HFF-Myc (cell line): ENCODE measurements around the gene CDKN2B.

Source experiments
- DNase-seq: peaks from one replicate; pipeline ENCODE4 v3.0.0-alpha.2; 2011; ENCODE audit warnings: low read depth; ENCODE audit errors: extremely low read depth
- H3K4me3 ChIP-seq: replicated peaks from 2 replicates; pipeline ENCODE4 v1.5.1; 2011; ENCODE audit warnings: low read depth, mild to moderate bottlenecking, control low read depth, low read length
- CTCF ChIP-seq: IDR thresholded peaks from 2 replicates; pipeline ENCODE4 v1.5.1; 2012; ENCODE audit warnings: mild to moderate bottlenecking, low read depth, low read length, control low read depth; ENCODE audit errors: missing control alignments

CDKN2B gene

GRCh38 chr9:21970800-21971640, 38.1 kb downstream of the CDKN2B start:
- no peak for TF ChIP-seq CTCF
- H3K4me3 ChIP-seq, result no peak overlapping the region

DNA sequence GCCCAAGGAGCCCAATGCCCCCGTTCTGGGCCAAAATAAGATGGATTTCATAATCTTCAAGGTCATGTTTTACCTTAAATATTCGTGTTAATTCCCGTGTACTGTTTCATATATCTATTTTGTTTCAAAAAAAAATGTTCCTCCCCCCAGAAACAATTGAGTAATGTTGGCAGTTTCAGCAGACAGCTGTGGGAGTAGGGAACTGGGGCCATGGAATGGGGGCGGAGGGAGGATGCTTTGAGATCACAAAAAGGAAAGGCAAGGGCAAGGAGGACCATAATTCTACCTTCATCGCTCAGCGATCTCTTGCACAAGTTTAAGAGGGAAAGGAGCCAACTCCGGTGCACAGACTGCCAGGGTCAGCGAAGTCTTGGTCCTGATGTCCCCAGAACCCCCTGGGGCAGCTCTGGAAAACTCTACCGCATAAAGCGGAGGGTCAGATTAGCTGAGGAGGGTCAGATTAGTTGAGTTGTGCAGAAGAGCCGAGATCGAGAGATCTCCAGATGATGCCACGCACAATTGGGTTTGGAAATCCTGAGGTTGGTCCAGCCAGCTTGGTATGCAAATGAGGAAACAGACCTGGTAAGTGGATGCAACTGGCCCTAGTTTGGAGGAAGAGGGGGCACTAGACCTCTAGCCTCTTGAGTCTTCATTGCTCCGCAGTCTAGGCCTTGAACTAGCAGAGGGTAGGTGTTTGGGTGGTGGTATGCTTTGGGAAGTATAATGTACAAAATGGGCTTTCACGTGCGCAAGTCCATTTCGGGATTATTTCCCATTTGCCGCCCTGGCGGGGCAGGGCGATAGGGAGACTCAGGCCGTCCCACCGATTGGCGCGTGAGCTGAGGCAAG, 38.9 kb downstream of the CDKN2B start:
- TF ChIP-seq CTCF, result no peak
- DNase-seq, result no peak
- H3K4me3 ChIP-seq, result no peak overlapping the region

More at GRCh38 chr9:21970800-21971640, 38.1 kb downstream of the CDKN2B start:
- no peak for DNase-seq

DNA sequence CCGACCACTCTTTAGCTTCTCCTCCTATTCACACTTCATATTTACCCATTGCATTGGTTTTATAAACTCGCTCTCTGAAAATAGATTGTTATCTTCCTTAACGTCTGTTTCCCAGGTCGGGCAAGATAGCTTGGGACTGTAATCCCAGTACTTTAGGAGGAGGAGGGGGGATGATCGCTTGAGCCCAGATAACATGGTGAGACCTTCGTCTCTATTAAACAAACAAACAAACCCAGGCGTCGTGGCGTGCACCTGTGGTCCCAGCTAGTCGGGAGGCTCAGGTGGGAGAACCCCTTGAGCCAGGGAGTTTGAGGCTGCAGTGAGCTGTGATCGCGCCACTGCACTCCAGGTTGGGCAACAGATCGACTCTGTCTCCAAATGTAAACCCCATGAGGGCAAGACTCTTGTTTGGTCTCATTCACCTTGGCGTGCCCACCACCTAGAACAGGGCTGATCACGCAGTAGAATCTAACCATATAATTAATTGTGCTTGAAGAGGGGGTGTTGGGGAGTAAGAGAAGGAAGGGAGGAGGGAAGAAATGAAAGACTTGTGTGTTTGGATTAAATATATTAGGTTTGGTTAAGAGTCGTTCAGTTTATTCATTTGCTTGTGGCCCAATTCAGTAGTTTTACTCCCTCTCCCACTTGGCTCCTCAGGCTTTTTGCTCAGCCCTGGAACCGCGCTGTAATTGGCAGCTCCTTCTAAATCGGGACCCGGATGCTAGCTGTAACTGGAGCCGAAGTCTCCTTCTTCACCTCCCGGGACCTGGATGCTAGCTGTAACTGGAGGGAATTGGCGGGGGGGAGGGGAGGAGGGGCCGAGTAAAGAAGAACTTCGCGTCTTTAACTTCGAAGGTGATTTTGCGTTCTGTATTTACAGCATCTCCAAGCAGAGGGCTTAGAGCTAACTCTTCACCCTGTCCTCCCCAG, 39.8 kb downstream of the CDKN2B start:
- no peak for TF ChIP-seq CTCF
- DNase-seq, result no peak
- no peak overlapping the region for H3K4me3 ChIP-seq

DNA sequence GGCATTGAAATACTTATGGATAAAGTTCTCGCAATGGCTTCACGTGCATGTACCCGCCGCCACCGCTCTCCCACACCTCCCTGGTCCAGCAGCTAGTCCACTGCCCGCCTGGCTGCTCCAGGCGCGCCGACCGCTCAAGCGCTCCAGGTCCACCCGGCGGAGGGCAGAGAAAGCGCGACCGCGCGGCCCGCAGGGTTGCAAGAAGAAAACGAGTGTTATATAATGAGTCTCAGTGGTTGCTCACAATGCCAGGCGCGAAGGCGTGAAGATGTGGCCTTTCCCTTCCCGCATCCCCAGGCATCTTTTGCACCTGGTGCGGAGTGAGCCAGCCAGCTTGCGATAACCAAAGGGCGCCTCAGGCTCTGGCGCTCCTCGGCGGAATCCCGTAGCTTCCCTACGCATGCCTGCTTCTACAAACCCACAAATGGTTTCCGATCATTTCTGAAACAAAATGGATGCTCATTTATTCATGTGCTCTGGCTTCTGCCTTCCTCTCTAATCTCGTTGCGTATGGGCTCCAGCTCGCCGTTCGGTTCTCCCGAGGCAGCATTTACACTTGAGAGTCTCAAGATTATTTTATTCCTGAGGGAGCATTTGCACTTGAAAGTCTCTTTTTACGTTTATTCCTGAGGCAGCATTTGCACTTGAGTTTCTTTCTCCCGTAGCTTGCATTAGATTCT, 40.6 kb downstream of the CDKN2B start:
- no peak overlapping the region for H3K4me3 ChIP-seq
- no peak for DNase-seq

GRCh38 chr9:21967702-21968101, 41.4 kb downstream of the CDKN2B start:
- DNase-seq, result no peak
- H3K4me3 ChIP-seq, result no peak overlapping the region
- no peak for TF ChIP-seq CTCF

More for the DNA sequence above, 40.6 kb downstream of the CDKN2B start:
- TF ChIP-seq CTCF, result no peak

DNA sequence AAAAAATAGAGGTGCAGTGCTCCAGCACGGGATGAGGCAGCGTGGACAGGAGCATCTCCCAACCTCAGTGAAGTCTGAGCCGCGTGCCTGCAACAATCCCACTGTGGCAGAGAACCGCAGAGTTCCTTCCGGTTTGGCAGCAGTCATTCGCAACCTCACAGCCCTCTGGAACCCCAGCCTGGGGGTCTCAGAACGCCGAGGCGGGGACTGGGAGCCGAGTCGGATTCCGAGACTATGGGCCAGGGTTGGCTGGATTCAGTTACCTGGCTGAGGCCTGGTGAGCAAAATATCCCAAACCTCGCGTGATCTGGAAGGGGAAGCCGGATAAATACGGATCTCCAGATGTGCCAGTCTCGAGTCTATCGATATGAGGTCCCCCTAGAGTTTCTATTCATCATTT, 41.9 kb downstream of the CDKN2B start:
- no peak for TF ChIP-seq CTCF
- no peak overlapping the region for H3K4me3 ChIP-seq
- DNase-seq, result no peak
